Activated CD4-positive, alpha-beta T cell treated with anti-CD3 and anti-CD28 coated beads, Interleukin-10, Interleukin-2, amounts not matched to agents 100 ng/mL and 50 ng/mL, durations not matched to agents 16 hours and 8 hours (primary cell): ENCODE measurements around the gene CREB5.

Experiments
- DNase-seq: peaks from one replicate; pipeline ENCODE4 v3.0.0-alpha.2; 2020

Gene CREB5

GRCh38 chr7:28481091-28481926, 69.0 kb downstream of the CREB5 start:
- DNase-seq = peak; percentile 25

- DNase-seq = no peak
Measured at GRCh38 chr7:28483112-28483511, 70.8 kb downstream of the CREB5 start.

GRCh38 chr7:28483908-28484605, 71.7 kb downstream of the CREB5 start:
- no peak for DNase-seq

GRCh38 chr7:28484606-28484935, 72.3 kb downstream of the CREB5 start:
- no peak for DNase-seq

GRCh38 chr7:28487487-28487886, 75.2 kb downstream of the CREB5 start:
- no peak for DNase-seq

GRCh38 chr7:28488061-28488791, 75.9 kb downstream of the CREB5 start:
- DNase-seq = no peak

GRCh38 chr7:28490831-28491230, 78.5 kb downstream of the CREB5 start:
- no peak for DNase-seq

GRCh38 chr7:28493477-28493876, 81.2 kb downstream of the CREB5 start:
- no peak for DNase-seq

- no peak for DNase-seq
Measured at GRCh38 chr7:28497009-28497408, 84.7 kb downstream of the CREB5 start.

GRCh38 chr7:28498636-28499035, 86.3 kb downstream of the CREB5 start:
- no peak for DNase-seq

- DNase-seq = no peak
Measured at GRCh38 chr7:28500138-28500537, 87.8 kb downstream of the CREB5 start.

- no peak for DNase-seq
Measured at GRCh38 chr7:28502408-28502807, 90.1 kb downstream of the CREB5 start.

- no peak for DNase-seq
Measured at GRCh38 chr7:28503396-28503795, 91.1 kb downstream of the CREB5 start.

- DNase-seq = no peak
Measured at GRCh38 chr7:28505014-28505413, 92.7 kb downstream of the CREB5 start.

- DNase-seq = no peak
Measured at GRCh38 chr7:28505867-28506266, 93.5 kb downstream of the CREB5 start.

- no peak for DNase-seq
Measured at GRCh38 chr7:28507525-28508282, 95.4 kb downstream of the CREB5 start.

- DNase-seq = no peak
Measured at GRCh38 chr7:28509251-28510025, 97.1 kb downstream of the CREB5 start.

GRCh38 chr7:28510026-28510369, 97.7 kb downstream of the CREB5 start:
- no peak for DNase-seq

GRCh38 chr7:28512668-28513440, 100.5 kb downstream of the CREB5 start:
- DNase-seq = no peak

GRCh38 chr7:28516390-28517172, 104.3 kb downstream of the CREB5 start:
- DNase-seq = no peak

- DNase-seq = no peak
Measured at GRCh38 chr7:28517206-28517605, 104.9 kb downstream of the CREB5 start.
